ENCODE data around the gene CGREF1.

GRCh38 chr2:27143285-27143684, 24.4 kb upstream of the CGREF1 start:
- TF ChIP-seq POLR2A (IDR thresholded peaks at IDR 0.05; ENCODE audit: low read depth) (no peak), CTCF (IDR thresholded peaks at IDR 0.05) (no peak), POLR2AphosphoS5 (IDR thresholded peaks at IDR 0.05) (no peak), EP300 (IDR thresholded peaks at IDR 0.05) (no peak)
